HG02763 (cell line): Measurements from ENCODE around the gene NRDC.

Experiments
- ATAC-seq: cut with Tn5 transposase; IDR thresholded peaks from one replicate; pipeline ENCODE4 v1.9.1; 2021; ENCODE audit warnings: mild to moderate bottlenecking, moderate library complexity; ENCODE audit not compliant: unreplicated experiment

Gene NRDC, protein sequence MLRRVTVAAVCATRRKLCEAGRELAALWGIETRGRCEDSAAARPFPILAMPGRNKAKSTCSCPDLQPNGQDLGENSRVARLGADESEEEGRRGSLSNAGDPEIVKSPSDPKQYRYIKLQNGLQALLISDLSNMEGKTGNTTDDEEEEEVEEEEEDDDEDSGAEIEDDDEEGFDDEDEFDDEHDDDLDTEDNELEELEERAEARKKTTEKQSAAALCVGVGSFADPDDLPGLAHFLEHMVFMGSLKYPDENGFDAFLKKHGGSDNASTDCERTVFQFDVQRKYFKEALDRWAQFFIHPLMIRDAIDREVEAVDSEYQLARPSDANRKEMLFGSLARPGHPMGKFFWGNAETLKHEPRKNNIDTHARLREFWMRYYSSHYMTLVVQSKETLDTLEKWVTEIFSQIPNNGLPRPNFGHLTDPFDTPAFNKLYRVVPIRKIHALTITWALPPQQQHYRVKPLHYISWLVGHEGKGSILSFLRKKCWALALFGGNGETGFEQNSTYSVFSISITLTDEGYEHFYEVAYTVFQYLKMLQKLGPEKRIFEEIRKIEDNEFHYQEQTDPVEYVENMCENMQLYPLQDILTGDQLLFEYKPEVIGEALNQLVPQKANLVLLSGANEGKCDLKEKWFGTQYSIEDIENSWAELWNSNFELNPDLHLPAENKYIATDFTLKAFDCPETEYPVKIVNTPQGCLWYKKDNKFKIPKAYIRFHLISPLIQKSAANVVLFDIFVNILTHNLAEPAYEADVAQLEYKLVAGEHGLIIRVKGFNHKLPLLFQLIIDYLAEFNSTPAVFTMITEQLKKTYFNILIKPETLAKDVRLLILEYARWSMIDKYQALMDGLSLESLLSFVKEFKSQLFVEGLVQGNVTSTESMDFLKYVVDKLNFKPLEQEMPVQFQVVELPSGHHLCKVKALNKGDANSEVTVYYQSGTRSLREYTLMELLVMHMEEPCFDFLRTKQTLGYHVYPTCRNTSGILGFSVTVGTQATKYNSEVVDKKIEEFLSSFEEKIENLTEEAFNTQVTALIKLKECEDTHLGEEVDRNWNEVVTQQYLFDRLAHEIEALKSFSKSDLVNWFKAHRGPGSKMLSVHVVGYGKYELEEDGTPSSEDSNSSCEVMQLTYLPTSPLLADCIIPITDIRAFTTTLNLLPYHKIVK

DNA sequence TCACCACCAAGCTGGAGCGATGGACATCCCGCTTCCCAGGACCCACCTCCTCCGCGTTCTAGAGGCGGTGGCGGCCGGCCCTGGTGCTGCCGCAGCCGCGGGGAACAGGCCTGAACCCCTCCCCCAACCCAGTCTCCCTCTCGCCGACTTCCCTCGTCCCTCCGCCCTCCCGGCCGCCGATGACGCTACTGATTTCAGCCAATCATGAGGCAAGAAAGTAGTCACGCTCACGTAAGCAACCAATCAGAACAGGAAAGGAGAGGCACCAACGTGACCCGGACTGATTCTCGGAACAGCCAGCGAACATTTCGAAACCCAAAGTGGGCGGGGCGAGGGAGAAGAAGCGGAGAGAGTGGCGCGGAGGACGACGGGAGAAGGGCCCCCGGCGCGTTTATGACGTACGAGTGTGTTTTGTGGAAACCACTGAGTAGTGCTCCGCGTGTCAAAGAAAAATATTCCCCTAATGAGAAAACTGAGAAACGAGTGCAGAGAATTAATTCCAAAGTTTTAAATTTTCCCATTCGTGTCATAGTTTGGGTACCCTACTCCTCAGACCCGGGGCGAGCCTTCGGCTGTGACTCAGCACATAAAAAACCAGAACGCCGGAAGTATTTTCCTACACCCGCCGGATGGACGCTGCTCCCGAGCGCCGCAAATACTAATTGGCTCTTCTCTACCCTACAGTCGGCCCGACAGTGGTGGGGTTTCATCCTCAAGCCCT lies at the start of gene NRDC:
Gene NRDC, minus strand, starts transcription at position 112 of the 721 bp plus-strand sequence. CDS start 112 bp downstream, outside the sequence.
- ATAC-seq = peak; percentile 95

- ATAC-seq = no peak
Observed at GRCh38 chr1:51927029-51927428, 48.5 kb upstream of the NRDC start.

- no peak for ATAC-seq
Observed at GRCh38 chr1:51926171-51926812, 47.8 kb upstream of the NRDC start.

GRCh38 chr1:51924455-51924854 lies 45.9 kb upstream of the NRDC start:
- no peak for ATAC-seq

DNA sequence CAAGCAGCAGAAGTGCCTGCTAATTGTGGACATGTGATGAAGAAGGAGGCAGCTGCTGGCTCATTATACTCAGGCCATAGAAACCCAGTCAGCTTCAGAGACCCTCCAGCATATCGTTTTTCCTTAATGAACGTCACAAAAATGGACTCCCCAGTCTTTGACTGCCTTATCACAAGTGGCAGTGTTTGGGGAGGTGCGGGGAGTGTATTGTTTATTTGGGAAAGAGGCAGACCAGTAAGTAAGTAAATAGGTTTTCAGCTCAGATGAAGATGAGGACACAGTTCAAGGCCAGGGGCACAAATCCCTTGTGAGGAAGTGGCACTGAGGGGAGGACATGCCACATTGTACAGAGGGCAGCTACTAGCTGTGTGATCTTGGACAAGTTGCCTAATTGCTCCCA lies 43.5 kb upstream of the NRDC start:
- ATAC-seq = no peak

DNA sequence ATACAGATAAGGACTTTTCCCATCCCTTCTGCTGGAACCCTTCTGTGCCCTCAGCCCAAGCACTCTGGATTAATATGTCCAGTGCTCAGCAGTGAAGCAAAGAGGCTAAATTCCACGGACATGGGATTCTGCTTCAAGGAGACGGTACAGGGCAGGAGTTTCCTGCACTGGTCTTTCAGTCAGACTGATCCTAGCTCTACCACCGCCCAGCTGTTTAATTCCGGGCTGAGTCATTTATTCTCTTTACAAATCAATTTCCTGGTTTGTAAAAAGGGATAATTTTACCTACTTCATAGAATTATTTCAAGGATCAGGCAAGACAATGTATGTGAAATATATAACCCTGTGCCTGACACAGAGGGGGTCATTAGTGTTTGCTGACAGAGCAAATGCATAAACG lies 41.6 kb upstream of the NRDC start:
- ATAC-seq = no peak

DNA sequence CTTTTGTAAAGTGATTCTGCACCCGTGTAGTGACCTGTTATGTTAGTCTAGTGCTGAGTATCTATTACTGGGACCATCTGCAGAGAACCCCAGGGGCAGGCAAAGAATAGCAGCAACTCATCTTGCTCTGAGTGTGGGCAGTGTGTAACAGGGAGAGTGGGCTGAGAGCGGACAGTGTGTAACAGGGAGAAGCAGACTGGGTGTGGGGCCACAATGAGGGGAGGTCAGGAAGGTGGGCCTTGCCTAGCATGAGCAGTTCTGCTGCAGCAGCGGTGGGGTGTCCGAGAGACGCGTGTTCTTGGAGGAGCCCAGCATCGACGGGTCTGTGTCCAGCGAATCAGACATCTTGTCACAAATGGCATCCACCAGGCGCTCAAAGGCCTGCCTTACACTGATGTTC lies 41.2 kb upstream of the NRDC start:
- no peak for ATAC-seq

- ATAC-seq = no peak
Observed at GRCh38 chr1:51916587-51917405, 38.3 kb upstream of the NRDC start.

DNA sequence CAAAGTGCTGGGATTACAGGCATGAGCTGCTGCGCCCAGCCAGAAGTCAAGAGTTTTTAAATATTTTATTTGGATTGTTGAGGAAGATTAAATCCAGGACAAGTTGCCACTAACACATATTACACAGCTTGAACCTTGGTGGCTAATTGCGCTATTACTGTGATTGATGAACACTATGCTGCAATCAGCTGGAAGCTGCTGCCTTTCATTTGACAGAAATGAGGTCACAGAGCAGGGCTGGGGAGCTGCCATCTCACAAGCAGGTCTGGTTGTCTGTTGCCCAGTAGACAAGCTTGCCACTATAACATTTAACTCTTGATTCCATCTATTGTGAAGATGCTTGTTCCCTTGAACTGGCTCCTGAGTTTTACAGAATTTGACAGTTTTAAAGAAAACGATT lies 37.4 kb upstream of the NRDC start:
- no peak for ATAC-seq

DNA sequence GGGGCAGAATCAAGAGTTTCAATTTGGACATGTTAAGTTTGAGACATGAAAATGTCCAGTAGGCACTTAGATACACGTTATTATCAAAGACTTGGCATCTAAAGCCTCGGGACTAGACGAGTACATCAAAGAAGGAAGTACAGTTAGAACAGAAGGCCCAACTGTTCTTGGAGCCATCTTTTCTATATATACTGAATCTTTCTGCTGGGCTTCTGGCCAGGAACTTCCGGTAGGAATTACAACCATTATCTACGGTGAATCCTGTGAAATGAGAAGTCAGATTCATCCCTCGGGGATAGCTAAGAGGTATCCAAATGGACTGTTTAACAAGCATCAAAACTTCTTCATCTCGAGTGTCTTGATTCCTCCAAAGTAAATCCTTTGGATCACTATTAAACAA lies 34.4 kb upstream of the NRDC start:
- ATAC-seq = no peak

GRCh38 chr1:51910221-51911000 lies 31.9 kb upstream of the NRDC start:
- ATAC-seq = no peak

DNA sequence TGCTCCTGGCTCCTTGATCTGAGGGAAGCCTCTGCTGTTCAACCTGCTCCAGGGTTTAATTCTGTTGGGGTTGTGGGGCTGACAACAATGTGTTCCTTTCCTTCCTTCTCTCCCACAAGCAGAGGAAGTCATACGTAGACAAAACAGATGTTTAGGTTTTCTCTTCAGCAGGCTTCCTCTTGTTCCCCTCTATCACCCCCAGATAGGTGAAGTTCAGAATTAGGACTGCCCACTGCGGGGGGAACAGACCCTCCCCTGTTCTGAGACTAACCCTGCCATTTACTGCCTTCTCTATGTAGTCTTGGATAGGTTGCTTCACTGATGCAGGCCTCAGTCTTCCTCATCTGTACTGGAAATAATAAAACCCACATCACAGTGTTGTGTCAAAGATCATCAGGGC lies 30.0 kb upstream of the NRDC start:
- ATAC-seq = no peak

GRCh38 chr1:51907079-51907702 lies 28.7 kb upstream of the NRDC start:
- ATAC-seq = no peak

DNA sequence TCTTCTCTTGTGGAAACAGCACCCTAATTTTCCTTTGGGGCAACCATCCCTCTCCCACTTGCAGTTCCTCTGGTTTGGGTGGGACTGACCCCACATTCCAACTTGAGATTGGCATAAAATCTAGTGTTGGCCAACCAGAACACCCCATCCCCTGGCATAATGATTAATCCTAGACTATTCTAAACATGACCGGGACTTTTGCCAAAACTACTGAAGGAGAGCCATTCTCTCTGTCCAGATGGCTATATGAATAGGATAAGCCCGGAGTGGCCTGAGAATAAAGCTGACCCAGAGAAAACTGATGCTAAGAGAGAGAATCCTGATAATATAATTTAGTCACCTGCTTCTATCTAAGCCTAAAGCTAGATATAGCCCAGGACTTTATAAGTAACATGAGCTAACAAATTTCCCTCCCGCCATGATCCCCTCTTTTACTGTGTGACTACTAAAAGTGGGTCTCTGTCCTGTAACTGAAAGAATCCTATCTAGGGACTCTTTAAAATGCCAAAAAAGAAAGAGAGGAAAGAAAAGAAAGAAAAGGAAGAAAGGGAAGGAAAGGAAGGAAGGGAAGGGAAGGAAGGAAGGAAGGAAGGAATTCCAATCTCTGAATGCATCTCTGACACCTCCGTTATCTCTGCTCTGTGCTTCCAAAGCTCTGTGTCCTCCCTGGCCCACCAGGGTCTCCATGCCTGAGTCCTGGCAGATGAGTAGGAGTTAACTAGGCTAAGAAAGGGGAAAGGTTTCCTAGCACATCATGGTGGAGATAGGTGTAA lies 28.0 kb upstream of the NRDC start:
- ATAC-seq = no peak

DNA sequence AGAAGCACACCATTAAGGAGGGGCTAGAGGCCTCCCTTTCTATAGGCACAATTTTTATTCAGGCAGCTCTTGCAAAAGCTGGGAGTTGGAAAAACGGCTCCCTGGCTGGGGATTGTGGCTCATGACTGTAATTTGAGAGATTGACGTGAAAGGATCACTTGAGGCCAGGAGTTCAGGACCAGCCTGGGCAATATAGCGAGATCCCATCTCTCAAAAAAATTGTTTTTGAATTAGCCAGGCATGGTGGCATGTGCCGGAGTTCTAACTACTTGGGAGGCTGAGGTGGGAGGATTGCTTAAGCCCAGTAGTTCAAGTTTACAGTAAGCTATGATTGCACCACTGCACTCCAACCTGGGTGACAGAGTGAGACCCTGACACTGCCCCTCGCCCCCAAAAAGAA lies 23.9 kb upstream of the NRDC start:
- no peak for ATAC-seq

DNA sequence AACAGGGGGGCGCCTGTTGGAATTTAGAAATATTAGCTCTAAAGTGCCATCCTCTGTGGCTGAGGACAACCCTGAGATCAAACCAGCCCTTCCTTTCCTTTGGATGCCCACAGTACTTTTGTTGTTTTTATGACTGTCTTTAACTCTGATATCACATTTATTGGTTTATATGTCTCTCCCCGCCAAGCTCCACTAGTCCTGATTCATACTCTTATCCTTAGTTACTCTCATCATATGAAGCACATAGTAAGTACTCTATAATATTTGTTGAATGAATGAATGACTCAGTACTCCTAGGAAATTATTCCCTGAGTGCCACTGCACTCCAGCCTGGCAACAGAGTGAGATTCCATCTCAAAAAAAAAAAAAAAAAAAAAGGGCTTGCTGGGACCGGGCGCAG lies 22.6 kb upstream of the NRDC start:
- ATAC-seq = no peak

DNA sequence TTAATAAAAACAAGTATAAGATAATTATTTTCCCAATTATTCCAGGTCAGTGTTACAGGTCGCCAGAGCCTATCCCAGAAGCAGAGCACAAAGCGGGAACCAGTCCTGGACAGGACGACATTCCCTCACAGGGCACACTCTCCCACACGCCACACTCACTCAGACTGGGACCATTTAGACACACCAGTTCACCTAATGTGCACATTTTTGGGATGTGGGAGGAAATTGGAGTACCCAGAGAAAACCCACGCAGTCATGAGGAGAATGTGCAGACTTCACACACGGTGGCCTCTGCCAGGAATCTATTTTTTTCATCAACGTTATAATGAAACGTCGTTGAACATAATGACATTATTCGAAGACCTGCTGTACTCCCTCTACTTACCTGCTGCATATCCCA lies 20.5 kb upstream of the NRDC start:
- ATAC-seq = no peak
